Midbrain (tissue), 1 donor: ENCODE results near the gene TGFBR1.

ENCODE experiments used
- DNase-seq: peaks from one replicate; lab custom pipeline; 2025; lab: John Stamatoyannopoulos, UW

TGFBR1 gene

DNA sequence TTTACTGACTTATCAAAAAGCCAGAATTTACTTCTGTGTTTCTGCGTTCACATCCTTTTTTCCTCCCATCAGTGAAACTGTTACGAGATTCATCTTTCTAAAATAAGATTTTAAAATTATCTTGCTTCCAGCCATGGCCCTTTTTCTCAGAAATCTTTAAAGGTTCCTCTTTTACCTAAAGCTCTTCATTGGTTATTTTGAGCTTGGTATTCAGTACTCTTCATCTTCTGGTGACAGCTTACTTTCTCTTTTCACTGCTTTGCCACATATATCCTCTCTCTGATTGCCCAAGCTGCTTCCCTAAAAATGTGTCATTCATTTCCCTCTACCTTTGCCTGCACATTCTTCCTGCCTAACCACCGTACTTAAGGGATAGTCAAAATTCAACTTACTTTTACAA is 32.3 kb downstream of the TGFBR1 start:
- DNase-seq, result no peak

DNA sequence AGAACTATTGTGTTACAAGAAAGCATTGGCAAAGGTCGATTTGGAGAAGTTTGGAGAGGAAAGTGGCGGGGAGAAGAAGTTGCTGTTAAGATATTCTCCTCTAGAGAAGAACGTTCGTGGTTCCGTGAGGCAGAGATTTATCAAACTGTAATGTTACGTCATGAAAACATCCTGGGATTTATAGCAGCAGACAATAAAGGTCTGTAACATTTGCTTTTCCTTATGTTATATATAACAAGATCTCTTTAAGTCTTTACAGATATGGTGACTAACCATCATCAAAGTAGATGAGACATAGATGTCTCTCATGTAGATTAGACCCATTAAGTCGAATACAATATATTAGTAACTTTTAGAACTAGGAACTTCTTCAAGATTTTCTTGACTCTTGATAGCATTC is 33.0 kb downstream of the TGFBR1 start:
- DNase-seq, result no peak

GRCh38 chr9:99138424-99139284 is 33.7 kb downstream of the TGFBR1 start:
- no peak for DNase-seq

GRCh38 chr9:99139868-99140267 is 35.0 kb downstream of the TGFBR1 start:
- DNase-seq, result no peak

DNA sequence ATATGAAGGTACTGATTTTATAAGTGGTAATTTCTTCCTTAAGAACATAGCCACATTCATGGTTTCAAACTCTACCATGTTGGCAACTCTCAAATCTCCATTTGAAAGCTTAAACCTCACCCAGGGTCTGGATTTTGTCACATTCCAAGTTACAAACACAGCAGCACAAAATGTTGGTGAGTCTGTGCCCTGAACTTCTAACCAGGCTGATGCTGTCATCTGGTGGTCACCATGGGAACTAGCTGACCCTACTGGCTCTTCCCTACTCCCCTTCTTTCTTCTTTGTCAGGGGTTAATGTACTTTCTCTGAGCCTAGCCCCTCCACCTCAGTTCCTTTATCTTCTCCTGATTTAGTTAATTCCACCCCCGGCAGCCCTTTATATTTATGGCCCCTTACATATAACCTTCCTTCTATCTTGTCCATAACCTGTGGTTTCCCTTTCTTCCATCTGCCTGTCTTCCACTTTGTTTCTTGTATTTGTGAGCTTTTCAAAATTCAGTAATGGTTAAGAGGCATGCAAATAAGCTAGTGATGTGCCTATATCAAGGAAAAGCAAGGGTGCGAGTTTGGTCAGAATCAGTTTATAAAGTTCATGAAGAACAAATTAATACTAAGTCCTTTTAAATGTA is 35.9 kb downstream of the TGFBR1 start:
- peak; percentile 56 for DNase-seq

GRCh38 chr9:99141849-99142248 is 36.9 kb downstream of the TGFBR1 start:
- DNase-seq, result no peak

- no peak for DNase-seq
Measured at GRCh38 chr9:99142275-99142674, 37.4 kb downstream of the TGFBR1 start.

DNA sequence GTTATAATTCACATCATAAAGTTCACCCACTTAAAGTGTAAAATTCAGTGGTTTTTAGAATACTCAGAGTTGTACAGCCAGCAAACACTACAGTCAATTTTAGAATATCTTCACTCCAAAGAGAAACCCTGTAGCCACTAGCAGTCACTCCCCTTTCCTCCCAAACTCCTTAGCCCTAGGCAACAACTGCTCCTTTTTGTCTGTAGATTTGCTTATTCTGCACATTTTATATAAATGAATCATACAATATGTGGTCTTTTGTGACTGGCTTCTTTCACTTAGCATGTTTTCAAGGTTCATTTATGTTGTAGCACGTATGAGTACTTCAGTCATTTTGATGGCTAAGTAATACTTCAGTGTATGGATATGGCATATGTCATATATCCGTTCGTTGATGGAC is 38.7 kb downstream of the TGFBR1 start:
- DNase-seq, result no peak

DNA sequence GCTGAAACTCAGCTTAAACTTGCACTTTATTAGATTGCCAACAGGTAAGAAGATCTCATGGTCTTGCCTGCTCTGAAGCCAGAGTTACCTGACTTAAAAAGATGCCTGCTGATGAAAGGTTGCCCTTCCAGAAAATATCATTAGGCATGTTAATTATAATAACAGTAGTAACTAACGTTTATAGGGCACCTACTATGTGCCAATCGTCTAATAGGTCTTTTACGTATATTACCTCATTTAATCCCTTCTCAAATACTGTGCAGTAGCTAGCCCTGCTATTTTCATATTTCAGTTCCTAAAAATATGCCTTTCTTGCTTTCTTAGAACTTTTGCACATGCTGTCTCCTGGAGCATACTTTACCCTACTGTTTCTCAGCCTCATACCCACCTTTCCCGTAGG is 40.1 kb downstream of the TGFBR1 start:
- no peak for DNase-seq

DNA sequence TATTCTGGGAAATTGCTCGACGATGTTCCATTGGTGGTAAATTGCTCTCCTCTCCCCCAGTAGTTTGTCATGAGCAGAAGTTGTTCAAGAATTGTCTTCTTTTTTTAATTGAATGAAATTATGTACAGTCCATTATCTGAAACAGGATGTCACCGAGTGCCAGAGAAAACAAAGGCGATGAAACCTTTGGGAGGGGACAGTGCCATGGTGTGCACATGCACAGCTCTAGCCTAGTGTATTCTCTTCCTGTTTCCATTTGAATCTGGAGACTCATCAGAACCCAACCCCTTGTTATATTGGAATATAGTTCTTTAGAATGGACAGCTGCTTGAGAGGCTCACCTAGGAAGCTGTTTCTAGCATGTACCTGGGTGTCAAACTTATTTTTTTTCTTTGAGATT is 41.7 kb downstream of the TGFBR1 start:
- no peak for DNase-seq

- no peak for DNase-seq
Measured at GRCh38 chr9:99147177-99147576, 42.3 kb downstream of the TGFBR1 start.

- DNase-seq, result no peak
Measured at GRCh38 chr9:99150451-99151171, 45.7 kb downstream of the TGFBR1 start.

GRCh38 chr9:99154356-99154755 is 49.4 kb downstream of the TGFBR1 start:
- DNase-seq, result no peak

GRCh38 chr9:99155736-99156135 is 50.8 kb downstream of the TGFBR1 start:
- no peak for DNase-seq

- DNase-seq, result no peak
Measured at GRCh38 chr9:99158629-99159028, 53.7 kb downstream of the TGFBR1 start.

GRCh38 chr9:99160173-99160572 is 55.3 kb downstream of the TGFBR1 start:
- no peak for DNase-seq

DNA sequence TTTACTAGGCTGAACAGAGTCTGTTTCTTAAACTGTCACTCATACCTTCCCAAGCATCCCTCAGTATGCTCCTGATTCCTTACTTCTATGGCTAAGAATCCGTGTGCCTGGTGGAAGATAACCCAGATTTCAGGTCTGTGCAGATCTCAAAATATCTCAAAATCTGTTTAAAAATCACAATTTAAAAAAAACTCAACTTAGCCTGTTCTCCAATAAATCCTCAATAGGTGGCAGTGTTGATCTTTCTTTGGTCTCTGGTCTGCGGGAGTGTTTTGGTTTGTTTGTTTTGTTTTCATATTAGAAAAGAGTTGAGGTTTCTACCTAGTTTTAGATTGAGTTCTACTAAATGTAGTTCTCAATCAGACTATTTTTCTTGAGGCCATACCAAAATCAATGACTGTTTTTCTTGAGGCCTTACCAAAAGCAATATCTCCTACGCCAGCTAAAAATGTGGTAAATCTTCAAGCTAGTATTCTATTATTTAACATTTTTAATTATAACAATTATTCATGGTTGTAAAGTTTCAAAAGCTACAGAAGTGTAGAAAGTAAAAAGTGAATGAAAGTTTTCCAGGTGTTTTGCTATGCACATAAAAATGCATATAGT is 57.9 kb downstream of the TGFBR1 start:
- DNase-seq, result peak; percentile 64

GRCh38 chr9:99166149-99166548 is 61.2 kb downstream of the TGFBR1 start:
- no peak for DNase-seq

GRCh38 chr9:99167119-99167518 is 62.2 kb downstream of the TGFBR1 start:
- DNase-seq, result no peak

DNA sequence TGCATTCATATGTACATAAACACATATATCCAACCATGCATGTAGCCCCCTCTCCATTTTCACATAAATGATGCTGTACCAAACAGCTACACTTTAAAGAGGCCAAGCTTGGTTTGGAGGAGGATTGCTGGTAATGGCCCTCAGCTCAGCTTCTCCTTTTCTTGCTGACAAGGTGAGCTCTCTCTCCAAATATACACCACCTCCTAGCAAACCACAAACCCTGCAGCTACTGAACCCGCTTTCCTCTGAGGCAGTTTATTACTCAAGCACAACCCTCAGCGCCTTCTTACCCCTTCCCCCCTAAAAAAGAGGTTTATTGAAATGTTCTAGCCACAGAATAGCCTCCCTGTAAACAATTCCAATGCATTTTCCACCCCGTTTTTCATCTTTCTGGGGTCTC is 62.8 kb downstream of the TGFBR1 start:
- DNase-seq, result no peak

DNA sequence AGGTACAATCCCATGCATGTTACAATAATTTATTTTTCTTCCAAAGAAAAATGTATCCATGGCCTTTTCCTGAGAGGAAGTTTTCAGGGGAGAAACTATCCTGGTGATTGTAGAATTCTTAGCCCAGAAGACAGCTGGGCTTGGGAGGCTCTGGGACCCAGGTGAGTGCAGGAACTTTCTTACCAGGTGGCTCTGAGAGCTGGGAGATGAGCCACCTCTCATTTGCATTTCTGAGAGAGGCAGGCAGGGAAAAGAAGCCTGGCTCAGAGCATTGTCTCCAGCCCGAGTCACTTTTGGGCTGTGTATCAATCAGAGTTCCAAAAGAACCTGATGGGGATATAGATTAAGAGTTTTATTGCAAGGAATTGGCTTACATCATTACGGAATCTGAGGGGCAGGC is 64.2 kb downstream of the TGFBR1 start:
- DNase-seq, result no peak

DNA sequence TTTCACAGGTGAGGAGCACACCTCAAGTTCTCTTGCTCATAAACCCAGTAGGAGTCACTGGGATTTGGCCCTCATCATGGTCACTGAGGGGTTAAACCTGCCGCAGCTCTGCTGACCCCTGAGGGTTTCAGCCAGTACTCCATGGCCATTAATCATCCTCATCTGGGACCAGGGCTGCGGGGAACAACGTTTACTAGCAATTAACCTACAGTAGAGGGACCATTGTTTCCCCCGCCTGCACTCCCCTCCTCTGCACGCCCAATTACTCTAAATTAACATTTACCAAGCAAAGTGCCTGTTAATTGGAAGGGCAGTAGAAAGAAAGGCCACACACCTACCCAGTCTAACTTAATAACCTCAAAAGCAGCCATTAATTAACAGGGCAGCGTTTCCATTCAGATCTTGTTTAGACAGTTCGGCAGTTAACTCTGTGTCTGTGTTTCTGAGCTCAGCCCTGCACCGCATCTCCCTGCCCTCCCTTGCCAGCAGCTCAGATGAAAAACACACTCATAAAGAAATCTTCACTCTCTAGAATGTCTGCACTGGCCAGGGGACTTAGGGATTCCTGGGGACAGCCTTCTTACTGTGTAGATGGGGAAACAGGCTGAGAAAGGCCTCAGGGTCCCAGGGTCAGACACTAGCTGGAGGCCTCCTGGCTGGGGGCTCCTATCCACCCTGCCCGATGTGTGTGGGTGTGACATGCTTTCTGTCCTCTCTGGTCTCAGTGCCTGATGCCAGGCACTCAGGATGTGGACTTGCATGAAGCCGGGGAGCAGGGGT is 65.3 kb downstream of the TGFBR1 start:
- no peak for DNase-seq
